HG02798 (cell line): ENCODE data around the gene TCEAL6.
"Not testable (repeated sequence)": the region's sequence is repeated elsewhere in the genome, so short reads cannot be mapped to it uniquely, and the experiment has no call there.

Experiments
- ATAC-seq: cut with Tn5 transposase; IDR thresholded peaks from one replicate; pipeline ENCODE4 v1.9.1; 2021; ENCODE audit warnings: mild to moderate bottlenecking; ENCODE audit not compliant: unreplicated experiment, poor library complexity

Gene TCEAL6

GRCh38 chrX:102142274-102142673, at the start of gene TCEAL6:
Gene TCEAL6, minus strand, starts transcription at chrX:102142481.
- ATAC-seq = not testable (repeated sequence)

- ATAC-seq = no peak
These were observed 43.9 kb upstream of the TCEAL6 start for GRCh38 chrX:102185967-102186720.

- peak; percentile 96 for ATAC-seq
These were observed 13.5 kb upstream of the TCEAL6 start, which contains the start of gene BEX5 for GRCh38 chrX:102155806-102156179. Gene BEX5, minus strand, starts transcription at chrX:102155977. Its CDS starts 1,712 bp downstream, at chrX:102154265.

GRCh38 chrX:102154900-102155805, 12.9 kb upstream of the TCEAL6 start:
- ATAC-seq = peak; percentile 40

- ATAC-seq = no peak
These were observed 12.1 kb upstream of the TCEAL6 start for GRCh38 chrX:102154218-102154860.

- not testable (repeated sequence) for ATAC-seq
These were observed 650 bp downstream of the TCEAL6 start for GRCh38 chrX:102141631-102142030.

GRCh38 chrX:102140876-102141275, 1.4 kb downstream of the TCEAL6 start:
- not testable (repeated sequence) for ATAC-seq

- ATAC-seq = no peak
These were observed 4.2 kb downstream of the TCEAL6 start for GRCh38 chrX:102138064-102138463.

GRCh38 chrX:102129473-102129872, 12.8 kb downstream of the TCEAL6 start:
- ATAC-seq = no peak

- no peak for ATAC-seq
These were observed 15.4 kb downstream of the TCEAL6 start for GRCh38 chrX:102126863-102127262.

GRCh38 chrX:102126080-102126818, 16.0 kb downstream of the TCEAL6 start:
- not testable (repeated sequence) for ATAC-seq

GRCh38 chrX:102125436-102125835, 16.8 kb downstream of the TCEAL6 start, which contains the start of gene TCEAL2:
Gene TCEAL2, plus strand, starts transcription at chrX:102125679. Its CDS starts 1,152 bp downstream, at chrX:102126831.
- not testable (repeated sequence) for ATAC-seq

GRCh38 chrX:102125014-102125413, 17.3 kb downstream of the TCEAL6 start:
- not testable (repeated sequence) for ATAC-seq

- no peak for ATAC-seq
These were observed 26.5 kb downstream of the TCEAL6 start for GRCh38 chrX:102115748-102116147.

- no peak for ATAC-seq
These were observed 28.9 kb downstream of the TCEAL6 start for GRCh38 chrX:102113367-102113766.
